Measurements from ENCODE around the gene ADTRP.

The ADTRP gene

GRCh38 chr6:11795403-11795802 is 16.8 kb upstream of the ADTRP start:
- H3K4me3 Mint-ChIP-seq: no peak overlapping the region
- no peak for DNase-seq (ENCODE audit: low spot score)
- no peaks in the 10 kb centered on the region for H3K36me3 Mint-ChIP-seq (ENCODE audit: low read depth)
- H3K27me3 Mint-ChIP-seq (ENCODE audit: low read depth): no peaks in the 10 kb centered on the region
- H3K4me1 Mint-ChIP-seq (ENCODE audit: low read depth): no peaks in the 10 kb centered on the region
- no peak overlapping the region for H3K27ac Mint-ChIP-seq
- peaks cover 12% of the 10 kb centered on the region for H3K9me3 Mint-ChIP-seq

- H3K4me1 Mint-ChIP-seq (ENCODE audit: low read depth): no peaks in the 10 kb centered on the region
- no peaks in the 10 kb centered on the region for H3K36me3 Mint-ChIP-seq (ENCODE audit: low read depth)
- H3K27me3 Mint-ChIP-seq (ENCODE audit: low read depth): no peaks in the 10 kb centered on the region
- H3K4me3 Mint-ChIP-seq: no peak overlapping the region
- H3K27ac Mint-ChIP-seq: no peak overlapping the region
- H3K9me3 Mint-ChIP-seq: peaks cover 12% of the 10 kb centered on the region
- DNase-seq (ENCODE audit: low spot score): no peak
These were observed 14.7 kb upstream of the ADTRP start for GRCh38 chr6:11793277-11793676.

- Mint-ChIP-seq H3K27me3 (ENCODE audit: low read depth) (no peaks in the 10 kb centered on the region), H3K27ac (no peak overlapping the region), H3K4me3 (no peak overlapping the region), H3K36me3 (ENCODE audit: low read depth) (no peaks in the 10 kb centered on the region), H3K4me1 (ENCODE audit: low read depth) (no peaks in the 10 kb centered on the region), H3K9me3 (peaks cover 12% of the 10 kb centered on the region)
- DNase-seq (ENCODE audit: low spot score): no peak
These were observed 12.9 kb upstream of the ADTRP start for GRCh38 chr6:11791354-11792107.

GRCh38 chr6:11789744-11790143 is 11.1 kb upstream of the ADTRP start:
- Mint-ChIP-seq H3K27ac (no peak overlapping the region), H3K4me3 (no peak overlapping the region), H3K9me3 (peaks cover 8% of the 10 kb centered on the region), H3K36me3 (ENCODE audit: low read depth) (no peaks in the 10 kb centered on the region), H3K27me3 (ENCODE audit: low read depth) (no peaks in the 10 kb centered on the region), H3K4me1 (ENCODE audit: low read depth) (peaks cover 7% of the 10 kb centered on the region)
- DNase-seq (ENCODE audit: low spot score): no peak

- Mint-ChIP-seq H3K36me3 (ENCODE audit: low read depth) (no peaks in the 10 kb centered on the region), H3K4me3 (no peak overlapping the region), H3K4me1 (ENCODE audit: low read depth) (peaks cover 7% of the 10 kb centered on the region), H3K27me3 (ENCODE audit: low read depth) (no peaks in the 10 kb centered on the region), H3K27ac (no peak overlapping the region), H3K9me3 (peaks cover 4% of the 10 kb centered on the region)
- DNase-seq (ENCODE audit: low spot score): no peak
These were observed 9.4 kb upstream of the ADTRP start for GRCh38 chr6:11788043-11788442.

- Mint-ChIP-seq H3K4me1 (ENCODE audit: low read depth) (peaks cover 7% of the 10 kb centered on the region), H3K27ac (no peak overlapping the region), H3K36me3 (ENCODE audit: low read depth) (no peaks in the 10 kb centered on the region), H3K4me3 (peak overlapping the region; percentile 39), H3K9me3 (no peaks in the 10 kb centered on the region), H3K27me3 (ENCODE audit: low read depth) (no peaks in the 10 kb centered on the region)
- DNase-seq (ENCODE audit: low spot score): peak; percentile 43
These were observed 7.4 kb upstream of the ADTRP start for GRCh38 chr6:11785774-11786579.

- peaks cover 7% of the 10 kb centered on the region for H3K4me1 Mint-ChIP-seq (ENCODE audit: low read depth)
- no peaks in the 10 kb centered on the region for H3K36me3 Mint-ChIP-seq (ENCODE audit: low read depth)
- no peak overlapping the region for H3K27ac Mint-ChIP-seq
- no peaks in the 10 kb centered on the region for H3K9me3 Mint-ChIP-seq
- H3K4me3 Mint-ChIP-seq: peak overlapping the region; percentile 39
- DNase-seq (ENCODE audit: low spot score): peak; percentile 24
- no peaks in the 10 kb centered on the region for H3K27me3 Mint-ChIP-seq (ENCODE audit: low read depth)
These were observed 6.8 kb upstream of the ADTRP start for GRCh38 chr6:11785415-11785773.

GRCh38 chr6:11784341-11784740 is 5.7 kb upstream of the ADTRP start:
- H3K4me1 Mint-ChIP-seq (ENCODE audit: low read depth): peaks cover 7% of the 10 kb centered on the region
- H3K4me3 Mint-ChIP-seq: no peak overlapping the region
- H3K36me3 Mint-ChIP-seq (ENCODE audit: low read depth): no peaks in the 10 kb centered on the region
- no peak for DNase-seq (ENCODE audit: low spot score)
- no peaks in the 10 kb centered on the region for H3K9me3 Mint-ChIP-seq
- no peaks in the 10 kb centered on the region for H3K27me3 Mint-ChIP-seq (ENCODE audit: low read depth)
- H3K27ac Mint-ChIP-seq: no peak overlapping the region

GRCh38 chr6:11783524-11784064 is 5.0 kb upstream of the ADTRP start:
- H3K36me3 Mint-ChIP-seq (ENCODE audit: low read depth): no peaks in the 10 kb centered on the region
- H3K9me3 Mint-ChIP-seq: no peaks in the 10 kb centered on the region
- no peak overlapping the region for H3K4me3 Mint-ChIP-seq
- peaks cover 7% of the 10 kb centered on the region for H3K4me1 Mint-ChIP-seq (ENCODE audit: low read depth)
- no peaks in the 10 kb centered on the region for H3K27me3 Mint-ChIP-seq (ENCODE audit: low read depth)
- H3K27ac Mint-ChIP-seq: no peak overlapping the region
- no peak for DNase-seq (ENCODE audit: low spot score)

- no peaks in the 10 kb centered on the region for H3K27me3 Mint-ChIP-seq (ENCODE audit: low read depth)
- DNase-seq (ENCODE audit: low spot score): no peak
- H3K4me3 Mint-ChIP-seq: no peak overlapping the region
- no peaks in the 10 kb centered on the region for H3K36me3 Mint-ChIP-seq (ENCODE audit: low read depth)
- peaks cover 7% of the 10 kb centered on the region for H3K4me1 Mint-ChIP-seq (ENCODE audit: low read depth)
- H3K9me3 Mint-ChIP-seq: no peaks in the 10 kb centered on the region
- H3K27ac Mint-ChIP-seq: no peak overlapping the region
These were observed 3.9 kb upstream of the ADTRP start for GRCh38 chr6:11782524-11782923.

- Mint-ChIP-seq H3K27ac (no peak overlapping the region), H3K27me3 (ENCODE audit: low read depth) (peaks cover 2% of the 10 kb centered on the region), H3K4me1 (ENCODE audit: low read depth) (no peaks in the 10 kb centered on the region), H3K9me3 (no peaks in the 10 kb centered on the region), H3K36me3 (ENCODE audit: low read depth) (no peaks in the 10 kb centered on the region), H3K4me3 (no peak overlapping the region)
- DNase-seq (ENCODE audit: low spot score): no peak
These were observed 1.5 kb upstream of the ADTRP start for GRCh38 chr6:11780097-11780428.

- DNase-seq (ENCODE audit: low spot score): no peak
- Mint-ChIP-seq H3K9me3 (no peaks in the 10 kb centered on the region), H3K36me3 (ENCODE audit: low read depth) (no peaks in the 10 kb centered on the region), H3K4me1 (ENCODE audit: low read depth) (no peaks in the 10 kb centered on the region), H3K27me3 (ENCODE audit: low read depth) (peaks cover 2% of the 10 kb centered on the region), H3K27ac (no peak overlapping the region), H3K4me3 (no peak overlapping the region)
These were observed 910 bp upstream of the ADTRP start for GRCh38 chr6:11779329-11780096.

GRCh38 chr6:11778036-11778435 is 567 bp downstream of the ADTRP start:
- H3K9me3 Mint-ChIP-seq: no peaks in the 10 kb centered on the region
- peaks cover 2% of the 10 kb centered on the region for H3K27me3 Mint-ChIP-seq (ENCODE audit: low read depth)
- H3K4me3 Mint-ChIP-seq: no peak overlapping the region
- H3K36me3 Mint-ChIP-seq (ENCODE audit: low read depth): no peaks in the 10 kb centered on the region
- H3K27ac Mint-ChIP-seq: no peak overlapping the region
- no peaks in the 10 kb centered on the region for H3K4me1 Mint-ChIP-seq (ENCODE audit: low read depth)
- DNase-seq (ENCODE audit: low spot score): no peak
